Hippocampal formation (tissue), 2 donors: Measurements from ENCODE around the gene DXO.

Experiments used
- DNase-seq, 2 donors: peaks; one replicate each; lab custom pipeline; 2025; lab: John Stamatoyannopoulos, UW

The DXO gene

DNA sequence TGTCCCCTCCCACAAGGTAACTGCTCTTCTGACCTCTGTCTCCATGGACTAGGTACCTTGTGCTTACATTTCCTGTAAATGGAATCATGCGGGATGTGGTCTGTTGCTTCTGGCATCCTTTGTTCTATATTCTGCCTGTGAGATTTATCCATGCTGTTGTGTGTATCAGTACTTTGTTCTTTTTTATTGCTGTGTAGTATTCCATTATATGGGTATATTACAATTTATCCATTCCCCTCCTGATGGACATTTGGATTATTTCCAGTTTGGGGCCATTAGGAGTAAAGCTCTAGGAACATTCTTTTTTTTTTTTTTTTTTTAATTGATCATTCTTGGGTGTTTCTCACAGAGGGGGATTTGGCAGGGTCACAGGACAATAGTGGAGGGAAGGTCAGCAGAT, 41.0 kb downstream of the DXO start:
- DNase-seq = no peak

DNA sequence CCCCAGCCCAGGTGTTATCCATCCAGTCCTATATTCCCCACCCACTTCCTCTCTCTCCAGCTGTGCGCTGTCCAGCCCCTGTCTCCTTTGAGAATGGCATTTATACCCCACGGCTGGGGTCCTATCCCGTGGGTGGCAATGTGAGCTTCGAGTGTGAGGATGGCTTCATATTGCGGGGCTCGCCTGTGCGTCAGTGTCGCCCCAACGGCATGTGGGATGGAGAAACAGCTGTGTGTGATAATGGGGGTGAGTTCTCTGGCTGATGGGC, 43.3 kb downstream of the DXO start:
- no peak for DNase-seq

DNA sequence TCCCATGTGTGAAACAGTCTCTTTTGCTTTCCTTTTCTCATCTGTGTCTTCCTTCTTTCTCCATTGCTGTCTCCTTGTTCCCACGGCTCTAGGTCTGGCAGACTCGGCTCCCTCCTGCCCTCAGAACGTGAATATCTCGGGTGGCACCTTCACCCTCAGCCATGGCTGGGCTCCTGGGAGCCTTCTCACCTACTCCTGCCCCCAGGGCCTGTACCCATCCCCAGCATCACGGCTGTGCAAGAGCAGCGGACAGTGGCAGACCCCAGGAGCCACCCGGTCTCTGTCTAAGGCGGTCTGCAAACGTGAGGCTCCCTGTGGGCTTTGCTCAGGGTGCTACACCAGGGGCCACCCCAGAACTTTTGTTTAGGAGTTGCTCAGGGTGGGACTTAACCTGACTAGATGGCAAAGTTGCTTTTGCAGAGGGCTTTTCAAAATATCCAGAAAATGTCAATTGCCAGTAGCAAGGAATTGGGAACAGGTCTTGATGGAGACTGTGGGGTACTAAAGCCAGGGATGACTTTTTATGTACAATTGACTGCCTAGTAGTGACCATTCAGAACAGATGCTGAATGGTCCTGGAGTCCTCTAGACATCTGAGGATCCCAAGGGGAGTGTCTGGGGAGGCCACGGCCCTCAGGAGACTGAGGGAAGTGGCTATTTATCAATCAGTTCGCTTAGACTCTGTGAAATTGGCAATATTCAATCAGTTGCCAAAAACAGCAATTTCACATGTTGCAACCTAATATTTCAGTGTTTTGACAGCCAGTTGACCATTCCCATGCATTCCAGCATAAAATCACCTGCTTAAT, 43.9 kb downstream of the DXO start:
- no peak for DNase-seq

DNA sequence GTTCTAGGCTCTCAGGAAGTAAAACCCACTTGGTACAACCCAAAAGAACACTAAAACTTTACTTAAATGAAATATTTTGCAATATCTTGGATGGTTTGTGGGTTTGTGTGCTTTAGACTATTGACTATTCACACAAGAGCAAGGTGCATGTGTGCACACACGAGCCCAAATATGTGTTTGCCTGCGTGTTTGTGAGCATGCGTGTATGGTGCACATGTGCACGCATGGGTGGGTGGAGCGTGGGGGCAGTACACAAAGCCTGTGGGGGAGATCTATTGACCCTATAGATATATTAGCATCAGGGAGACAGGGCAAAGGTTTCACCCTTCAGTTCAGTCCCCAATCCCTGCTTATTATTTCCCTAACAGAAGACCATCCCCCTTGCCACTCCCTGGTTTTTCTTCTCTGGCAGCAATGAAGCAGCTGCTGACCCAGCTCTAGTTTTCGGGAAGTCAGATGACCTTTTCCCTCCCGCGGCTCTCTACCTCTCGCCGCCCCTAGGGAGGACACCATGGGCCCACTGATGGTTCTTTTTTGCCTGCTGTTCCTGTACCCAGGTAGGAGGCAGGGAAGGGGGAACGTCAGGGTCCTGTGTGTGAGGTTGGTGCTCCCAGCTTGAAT, 44.6 kb downstream of the DXO start, which contains the start of gene C2:
Gene C2 (plus strand): TSS at position 476 of the 621 bp plus-strand sequence. CDS start 36 bp downstream, at position 512.
- DNase-seq = no peak

DNA sequence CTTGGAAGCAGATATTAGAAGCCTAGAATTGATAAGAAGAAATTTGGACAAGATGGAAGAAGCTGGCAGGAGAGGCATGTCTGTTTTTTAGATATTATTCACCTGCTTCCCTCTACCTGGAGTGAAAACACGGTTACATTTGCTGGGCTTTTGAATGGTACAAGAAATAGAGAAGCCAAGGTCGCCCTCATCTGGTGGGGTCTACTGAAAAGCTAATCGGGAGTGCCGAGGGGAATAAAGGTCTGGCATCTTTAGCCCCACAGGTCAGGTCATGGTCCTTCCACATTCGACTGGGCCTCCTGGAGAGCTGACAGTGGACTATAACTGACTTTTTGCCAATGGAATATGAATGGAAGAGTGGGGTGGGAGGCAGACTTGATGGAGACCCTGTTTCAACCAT, 49.0 kb downstream of the DXO start:
- DNase-seq = no peak

DNA sequence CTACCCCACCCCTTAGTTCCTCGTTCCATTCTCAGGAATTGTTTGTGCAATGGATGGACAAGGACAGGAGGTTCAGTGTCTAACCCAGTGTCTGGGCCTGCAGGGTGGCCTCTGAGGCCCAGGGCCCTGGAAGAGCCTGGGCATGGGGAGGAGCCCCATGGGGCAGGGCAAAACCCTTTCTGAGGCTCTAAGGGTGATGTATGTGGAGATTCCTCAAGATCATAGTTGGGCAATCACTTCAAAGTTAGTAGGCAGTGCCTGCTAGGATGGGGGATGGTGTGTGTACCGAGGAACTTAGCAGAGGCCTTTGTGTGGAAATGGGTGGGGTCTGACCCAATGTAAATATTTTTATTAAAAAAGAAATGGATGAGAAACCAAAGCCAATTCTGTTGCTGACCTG, 51.1 kb downstream of the DXO start:
- DNase-seq = no peak
